HG03095 (cell line): ENCODE data around the gene EXOC1L.
"Not testable (repeated sequence)": the region's sequence is repeated elsewhere in the genome, so short reads cannot be mapped to it uniquely, and the experiment has no call there.

Experiments used
- ATAC-seq: cut with Tn5 transposase; IDR thresholded peaks from one replicate; pipeline ENCODE4 v1.9.1; 2021; ENCODE audit warnings: moderate library complexity; ENCODE audit not compliant: unreplicated experiment

Gene EXOC1L

DNA sequence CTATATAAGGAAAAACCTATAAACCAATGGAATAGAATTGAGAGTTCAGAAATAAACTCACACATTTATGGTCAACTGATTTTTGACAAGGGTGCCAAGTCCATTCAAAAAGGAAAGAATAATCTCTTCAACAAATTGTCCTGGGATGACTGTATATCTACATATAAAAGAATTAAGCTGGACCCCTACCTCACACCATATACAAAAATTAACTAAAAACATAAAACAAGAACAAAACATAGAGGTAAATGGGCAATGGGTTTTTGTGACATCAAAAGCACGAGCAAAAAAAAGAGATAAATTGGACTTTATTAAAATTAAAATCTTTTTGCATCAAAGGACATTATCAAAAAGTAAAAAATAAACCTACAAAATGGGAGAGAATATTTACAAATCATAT is 18.3 kb downstream of the EXOC1L start:
- ATAC-seq: no peak

DNA sequence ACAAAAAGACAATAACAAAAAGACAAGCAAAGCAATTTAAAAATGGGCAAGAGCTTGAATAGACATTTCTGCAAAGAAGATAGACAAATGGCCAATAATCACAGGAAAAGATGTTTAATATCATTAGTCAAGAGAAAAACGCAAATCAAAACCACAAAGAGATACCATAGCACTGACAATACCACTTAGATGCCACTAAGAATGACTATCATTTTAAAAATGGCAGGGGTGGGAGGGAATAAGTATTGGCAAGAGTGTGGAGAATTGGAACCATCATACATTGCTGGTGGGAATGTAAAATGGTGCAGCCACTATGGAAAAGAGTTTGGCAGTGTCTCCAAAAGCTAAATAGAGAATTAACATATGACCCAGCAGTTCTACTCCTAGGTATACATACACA is 18.8 kb downstream of the EXOC1L start:
- ATAC-seq: no peak

DNA sequence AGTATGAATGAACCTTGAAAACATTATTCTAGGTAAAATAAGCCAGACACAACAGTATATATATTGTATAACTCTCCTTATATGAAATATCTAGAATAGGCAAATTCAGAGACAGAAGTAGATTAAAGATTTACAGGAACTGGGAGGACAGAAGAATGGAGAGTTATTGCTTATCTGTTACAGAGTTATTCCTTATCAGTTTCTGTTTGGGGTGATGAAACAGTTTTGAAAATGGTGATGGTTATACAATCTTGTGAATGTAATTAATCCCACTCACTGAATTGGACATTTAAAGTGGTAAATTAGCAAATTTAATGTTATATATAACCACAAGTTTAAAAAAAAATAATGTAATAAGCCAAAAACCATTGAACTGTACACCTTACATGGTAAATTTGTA is 19.4 kb downstream of the EXOC1L start:
- ATAC-seq: no peak

DNA sequence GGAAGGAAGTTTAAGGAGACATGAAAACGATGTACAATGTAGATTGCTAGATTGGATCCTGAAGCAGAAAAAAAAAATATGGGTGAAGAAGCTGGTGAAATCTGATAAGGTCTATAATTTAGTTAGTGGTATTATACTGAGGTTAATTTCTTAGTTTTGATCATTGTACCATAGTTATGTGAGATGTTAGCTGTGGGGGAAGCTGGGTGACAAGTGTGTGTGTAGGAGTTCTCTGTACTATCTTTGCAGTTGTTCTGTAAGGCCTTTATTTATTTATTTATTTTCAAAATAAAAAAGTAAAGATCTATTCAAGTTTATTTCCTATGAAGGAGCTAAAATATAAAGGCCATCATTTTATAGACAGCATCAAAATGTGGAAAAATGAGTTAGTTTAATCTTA is 21.4 kb downstream of the EXOC1L start:
- no peak for ATAC-seq

GRCh38 chr4:55841373-55842239 is 22.0 kb downstream of the EXOC1L start:
- not testable (repeated sequence) for ATAC-seq

DNA sequence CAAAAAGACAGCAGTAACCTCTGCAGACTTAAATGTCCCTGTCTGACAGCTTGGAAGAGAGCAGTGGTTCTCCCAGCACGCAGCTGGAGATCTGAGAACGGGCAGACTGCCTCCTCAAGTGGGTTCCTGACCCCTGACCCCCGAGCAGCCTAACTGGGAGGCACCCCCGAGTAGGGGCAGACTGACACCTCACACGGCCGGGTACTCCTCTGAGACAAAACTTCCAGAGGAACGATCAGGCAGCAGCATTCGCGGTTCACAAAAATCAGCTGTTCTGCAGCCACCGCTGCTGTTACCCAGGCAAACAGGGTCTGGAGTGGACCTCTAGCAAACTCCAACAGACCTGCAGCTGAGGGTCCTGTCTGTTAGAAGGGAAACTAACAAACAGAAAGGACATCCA is 22.7 kb downstream of the EXOC1L start:
- ATAC-seq: not testable (repeated sequence)

GRCh38 chr4:55849724-55850123 is 30.1 kb downstream of the EXOC1L start:
- ATAC-seq: no peak

DNA sequence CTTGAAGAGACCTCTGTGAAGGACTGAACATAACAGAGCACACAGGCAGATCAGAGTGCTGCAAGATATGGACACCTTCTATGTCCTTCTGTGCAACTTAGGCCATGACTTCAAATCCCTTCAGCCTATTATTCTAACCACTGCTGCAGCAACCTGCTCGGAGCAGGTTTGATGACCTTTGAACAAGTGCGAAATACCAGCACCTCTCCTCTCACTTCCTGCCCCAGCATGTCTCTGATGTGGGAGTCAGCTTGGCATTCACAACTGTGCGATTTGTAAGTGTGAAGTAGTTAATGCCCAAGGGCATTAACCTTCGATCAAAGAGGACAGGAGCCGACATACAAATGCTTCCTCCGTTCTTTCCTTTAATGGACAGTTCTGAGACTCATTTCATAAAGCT is 32.3 kb downstream of the EXOC1L start:
- ATAC-seq: no peak

- peak; percentile 99 for ATAC-seq
Observed at GRCh38 chr4:55853484-55854046, 34.0 kb downstream of the EXOC1L start, which contains the start of gene EXOC1. EXOC1 (plus strand) TSS chr4:55853648; CDS start chr4:55858324, 4,676 bp downstream.

DNA sequence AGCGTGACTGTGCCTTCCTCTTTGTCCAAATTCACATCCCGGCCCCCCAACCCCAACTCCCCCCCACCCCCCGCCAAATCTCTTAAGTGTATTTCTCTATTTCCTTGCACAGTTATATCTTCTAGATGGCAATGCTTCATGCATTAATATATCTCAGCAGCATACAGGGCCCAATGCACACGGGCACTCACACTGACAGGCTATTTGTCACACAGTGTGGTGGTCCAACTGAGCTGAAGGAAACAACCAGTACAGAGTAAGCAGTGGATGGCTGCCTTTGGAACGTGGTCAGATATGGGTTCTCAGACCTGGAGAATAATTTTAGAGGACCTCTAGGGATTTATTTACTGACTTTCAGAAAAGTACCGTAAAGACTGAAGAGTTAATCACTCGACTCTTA is 34.5 kb downstream of the EXOC1L start:
- no peak for ATAC-seq

DNA sequence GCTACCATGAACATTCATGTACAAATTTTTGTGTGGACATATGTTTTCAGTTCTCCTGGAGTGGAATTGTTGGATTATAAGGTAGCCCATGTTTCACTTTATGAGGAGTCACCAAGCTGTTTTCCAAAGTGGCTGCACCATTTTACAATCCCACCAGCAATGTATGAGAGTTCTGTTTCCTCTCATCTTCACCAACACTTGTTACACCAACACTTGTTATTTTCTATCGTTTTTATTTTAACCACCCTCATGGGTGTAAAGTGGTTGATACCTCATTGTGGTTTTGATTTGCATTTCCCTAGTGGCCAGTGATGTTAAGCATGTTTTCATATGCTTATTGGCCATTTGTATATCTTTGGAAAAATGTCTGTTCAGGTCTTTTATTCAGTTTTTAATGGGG is 38.0 kb downstream of the EXOC1L start:
- no peak for ATAC-seq

DNA sequence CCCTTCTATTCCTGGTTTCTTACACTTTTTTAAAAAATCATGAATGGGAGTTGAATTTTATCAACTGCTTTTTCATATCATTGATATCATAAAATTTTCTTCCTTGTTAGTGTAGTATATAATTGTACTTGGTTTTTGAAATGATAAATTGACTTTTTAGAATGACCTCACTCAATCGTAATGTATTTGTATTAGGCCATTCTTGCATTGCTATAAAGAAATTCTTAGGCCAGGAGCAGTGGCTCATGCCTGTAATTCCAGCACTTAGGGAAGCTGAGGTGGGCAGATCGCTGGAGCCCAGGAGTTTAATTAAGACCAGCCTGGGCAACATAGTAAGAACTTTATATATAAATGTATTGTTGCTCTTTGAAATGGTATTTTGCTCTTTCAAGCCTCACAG is 40.1 kb downstream of the EXOC1L start:
- no peak for ATAC-seq

DNA sequence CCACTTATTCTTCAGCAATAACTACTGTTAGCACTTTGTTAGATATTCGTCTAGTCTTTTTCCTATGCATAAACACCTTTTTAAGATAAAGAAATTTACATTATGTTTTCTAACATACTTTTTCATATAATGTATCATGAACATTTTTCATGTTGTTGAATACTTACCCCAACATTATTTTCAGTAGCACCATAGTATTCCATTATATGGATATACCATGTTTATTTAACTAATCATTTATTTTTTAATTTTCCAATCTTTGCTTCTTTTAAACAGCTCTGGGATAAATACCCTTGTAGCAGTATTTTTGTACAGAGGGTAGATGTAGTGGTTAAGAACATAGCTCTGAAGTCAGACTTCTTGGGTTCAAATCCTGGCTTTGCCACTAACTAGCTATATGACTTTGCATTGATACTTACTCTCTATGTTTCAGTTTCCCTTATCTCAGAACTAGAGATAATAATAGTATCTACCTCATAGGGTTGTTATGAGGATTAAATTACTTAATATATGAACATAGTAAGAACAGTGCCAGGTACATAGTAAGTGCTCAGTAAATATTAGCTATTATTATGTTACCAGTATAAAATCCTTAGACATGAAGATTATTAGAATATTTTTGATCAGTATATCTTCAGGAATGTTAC is 45.1 kb downstream of the EXOC1L start:
- ATAC-seq: no peak

GRCh38 chr4:55865228-55865806 is 45.7 kb downstream of the EXOC1L start:
- no peak for ATAC-seq

GRCh38 chr4:55866290-55866907 is 46.8 kb downstream of the EXOC1L start:
- peak; percentile 89 for ATAC-seq

DNA sequence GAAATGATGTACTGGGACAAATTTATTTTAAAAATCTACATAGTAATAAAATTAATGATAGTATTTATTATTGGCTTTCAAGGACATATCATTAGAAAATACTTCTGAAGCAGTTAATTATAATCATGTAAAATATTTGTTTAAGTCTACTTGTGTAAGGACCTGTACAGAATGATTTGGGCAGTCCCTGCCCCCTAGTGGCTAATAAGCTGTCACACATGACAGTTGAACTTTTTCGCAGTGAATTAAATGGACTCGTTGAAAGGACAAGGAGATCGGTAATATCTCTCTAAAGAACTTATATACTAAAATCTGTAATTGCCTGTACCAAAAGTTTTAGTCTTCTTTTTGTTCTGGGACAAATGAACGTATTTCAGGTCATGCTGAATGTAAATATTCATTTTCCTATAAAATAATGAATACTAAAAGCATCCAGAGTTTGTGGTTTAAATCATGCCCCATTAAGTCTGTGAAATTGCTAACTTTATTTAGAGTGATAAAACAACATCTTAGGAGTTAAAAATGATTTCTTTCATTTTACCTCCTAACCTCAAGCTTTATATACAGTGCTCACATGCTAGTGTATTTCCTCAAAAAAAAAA is 47.5 kb downstream of the EXOC1L start:
- peak; percentile 81 for ATAC-seq

DNA sequence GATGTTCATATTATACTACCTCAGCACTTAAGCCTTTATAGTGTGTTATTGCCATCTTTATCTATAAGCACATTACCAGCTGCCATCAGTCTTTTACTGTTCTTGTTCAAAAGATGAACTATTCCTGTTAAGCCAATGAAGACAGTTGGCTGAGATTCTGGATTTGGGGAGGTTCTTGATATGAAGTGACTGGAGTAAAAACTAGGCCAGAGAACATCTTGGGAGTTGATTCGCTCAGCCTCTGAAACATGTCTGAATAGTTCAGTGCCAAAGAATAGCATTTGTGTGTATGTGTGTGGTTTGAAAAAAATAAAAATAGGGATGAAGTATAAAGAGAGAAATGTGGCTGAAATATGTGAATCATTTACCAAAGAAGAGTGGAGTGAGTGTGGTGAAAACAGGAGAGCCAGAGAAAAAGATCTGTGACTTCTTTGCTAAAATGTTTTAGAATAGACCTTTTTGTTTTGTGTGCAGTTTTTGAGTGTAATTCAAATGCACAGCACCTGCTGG is 49.0 kb downstream of the EXOC1L start:
- no peak for ATAC-seq

GRCh38 chr4:55871299-55871800 is 51.8 kb downstream of the EXOC1L start:
- no peak for ATAC-seq

DNA sequence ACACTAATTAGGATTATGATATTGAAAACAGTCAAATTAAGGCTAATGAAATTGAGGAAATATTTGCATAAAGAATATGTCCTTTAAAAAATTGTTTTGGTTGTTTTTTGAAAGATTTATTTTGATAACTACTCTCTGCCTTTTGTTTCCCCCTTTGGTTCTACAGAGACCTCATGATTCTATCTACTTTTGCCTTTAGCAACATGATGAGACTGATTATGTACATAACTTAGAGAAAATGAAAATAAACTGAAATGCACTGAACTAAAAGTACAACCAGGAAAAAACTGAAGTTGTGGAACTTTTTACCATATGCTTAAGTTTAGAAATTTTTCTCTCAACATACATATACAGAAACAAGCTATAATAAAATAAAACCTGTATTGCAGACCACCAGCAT is 55.2 kb downstream of the EXOC1L start:
- ATAC-seq: no peak

DNA sequence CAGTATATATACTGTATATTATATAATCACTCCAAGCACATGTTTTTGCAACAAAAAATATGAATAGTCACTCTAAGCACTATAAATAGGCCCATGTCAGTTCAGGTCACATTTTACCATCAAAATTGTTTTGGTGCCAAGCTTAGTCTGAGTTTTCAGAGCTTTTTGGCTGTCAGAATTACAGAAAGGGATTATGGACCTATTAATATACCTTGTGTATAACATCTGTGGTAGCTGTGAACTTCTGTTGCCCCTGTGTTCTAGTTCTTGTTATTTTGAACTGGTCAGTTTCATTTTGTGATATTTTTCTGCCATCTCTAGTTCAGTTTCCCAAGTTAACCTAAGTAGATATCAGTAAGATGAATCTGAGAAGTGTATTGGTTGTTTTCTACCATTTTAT is 56.8 kb downstream of the EXOC1L start:
- no peak for ATAC-seq
